Measurements from ENCODE around the gene U2SURP. TPM values are rescaled to one million over a fixed set of nuclear protein-coding genes. Genes with fewer than 3 reads are reported as not detected.

U2SURP gene
- total and polyA plus RNA-seq, 2 donors (not counting 3 experiments of a cell fraction or from before 2014, with no cell fraction given), result 12.6 to 92.4 TPM

DNA sequence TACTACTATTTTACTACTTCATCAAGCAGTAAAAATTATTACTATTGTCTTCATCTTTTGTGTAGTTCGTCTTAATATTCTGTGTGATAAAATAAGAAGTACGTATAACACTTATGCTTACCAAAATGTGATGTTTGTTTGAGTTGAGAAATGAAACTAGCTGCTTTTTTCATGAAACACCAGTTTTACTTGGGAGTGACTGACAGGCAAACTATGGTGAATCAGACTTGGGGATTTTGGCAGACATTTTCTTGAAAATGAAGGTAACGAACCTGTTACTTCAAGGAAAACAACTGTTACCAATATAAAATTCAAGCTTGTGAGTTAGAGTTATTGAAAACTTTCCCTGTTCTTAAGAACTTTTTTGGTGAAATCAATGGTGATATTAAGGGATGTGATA lies 10.3 kb downstream of the U2SURP start:
- Histone ChIP-seq H3K79me2 (ENCODE audit: control insufficient read depth, insufficient read depth, low read length) (peaks cover 68% of the 10 kb centered on the region), H3K4me3 (replicated peaks in 1 of 3; ENCODE audit: insufficient read depth in 1 of 3, low read depth in 1 of 3, low read length in 3 of 3) (no peak overlapping the region), H3K27ac (ENCODE audit: insufficient read depth, low read depth, low read length) (no peak overlapping the region), H3K27me3 (ENCODE audit: control insufficient read depth in 2 of 2, insufficient read depth in 2 of 2, low read length in 2 of 2) (no peaks in the 10 kb centered on the region), H3K9me3 (replicated peaks; ENCODE audit: control insufficient read depth, insufficient read depth, low read length) (no peaks in the 10 kb centered on the region), H3K4me1 (ENCODE audit: control insufficient read depth, extremely low read depth, insufficient read depth, low read length) (no peaks in the 10 kb centered on the region), H3K9me1 (replicated peaks; ENCODE audit: control insufficient read depth, extremely low read depth, insufficient read depth, low read length) (no peaks in the 10 kb centered on the region), H3K4me2 (ENCODE audit: insufficient read depth, low read length) (no peak overlapping the region), H4K20me1 (replicated peaks; ENCODE audit: control insufficient read depth, extremely low read depth, insufficient read depth, low read length) (no peaks in the 10 kb centered on the region), H3K36me3 (ENCODE audit: control insufficient read depth in 2 of 2, extremely low read depth in 1 of 2, insufficient read depth in 2 of 2, low read length in 2 of 2) (peaks cover 0 to 6% of the 10 kb centered on the region in 2 experiments), H2AFZ (ENCODE audit: low read depth, low read length) (no peak overlapping the region), H3K9ac (replicated peaks; ENCODE audit: extremely low read depth, insufficient read depth, low read length) (no peak overlapping the region)
- no peak for DNase-seq (ENCODE audit: low read depth, low spot score)
- no TSS peak for BruUV-seq (replicated peaks)
- TF ChIP-seq POLR2A (IDR thresholded peaks at IDR 0.05; ENCODE audit: low read depth, low read length), result no peak
- CTCF ChIA-PET, result no interaction called here
- dilution Hi-C loops (cut with MboI; ENCODE audit: extremely low pct_ligation_motif_present, low sequenced_read_pairs), result no loop called here
- intact Hi-C loops (cut with micrococcal nuclease), result no loop called here
- POLR2A ChIA-PET, result interaction anchor here (1.4 kb wide), 1 partner anchor 10 kb away, joined by 3 read pairs; the partner anchor contains the start of gene U2SURP
- FAIRE-seq, result no peak

DNA sequence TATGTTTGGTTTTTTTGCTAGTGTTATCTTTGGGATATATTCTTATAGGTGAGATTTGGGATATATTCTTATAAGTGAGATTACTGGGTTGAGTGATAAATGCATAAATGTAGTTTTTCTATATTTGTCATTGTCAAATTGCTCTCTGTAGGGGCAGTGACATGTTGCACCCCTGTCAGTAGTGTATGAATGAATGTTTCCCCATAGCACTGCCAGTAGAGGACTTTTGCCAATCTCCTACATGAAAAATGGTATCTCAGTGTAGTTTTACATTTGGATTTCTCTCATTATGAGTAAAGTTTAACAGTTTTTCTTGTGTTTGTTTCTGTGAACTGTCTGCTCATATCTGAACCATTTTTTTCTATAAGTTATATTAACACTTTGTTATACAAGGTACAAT lies 13.6 kb downstream of the U2SURP start:
- CTCF ChIA-PET, result interaction anchor here (1.0 to 2.1 kb wide), 7 partner anchors 11 to 659 kb away, joined by 4 to 13 read pairs (median 9); partner anchors contain the start of gene U2SURP
- DNase-seq (ENCODE audit: low read depth, low spot score) (no peak), FAIRE-seq (no peak)
- Histone ChIP-seq H3K9me3 (replicated peaks; ENCODE audit: control insufficient read depth, insufficient read depth, low read length) (no peaks in the 10 kb centered on the region), H3K27ac (ENCODE audit: insufficient read depth, low read depth, low read length) (no peak overlapping the region), H4K20me1 (replicated peaks; ENCODE audit: control insufficient read depth, extremely low read depth, insufficient read depth, low read length) (no peaks in the 10 kb centered on the region), H3K79me2 (ENCODE audit: control insufficient read depth, insufficient read depth, low read length) (peaks cover 43% of the 10 kb centered on the region), H3K4me2 (ENCODE audit: insufficient read depth, low read length) (no peak overlapping the region), H3K4me3 (replicated peaks in 1 of 3; ENCODE audit: insufficient read depth in 1 of 3, low read depth in 1 of 3, low read length in 3 of 3) (no peak overlapping the region), H3K36me3 (ENCODE audit: control insufficient read depth in 2 of 2, extremely low read depth in 1 of 2, insufficient read depth in 2 of 2, low read length in 2 of 2) (peaks cover 2 to 16% of the 10 kb centered on the region in 2 experiments), H3K4me1 (ENCODE audit: control insufficient read depth, extremely low read depth, insufficient read depth, low read length) (no peaks in the 10 kb centered on the region), H2AFZ (ENCODE audit: low read depth, low read length) (no peak overlapping the region), H3K27me3 (ENCODE audit: control insufficient read depth in 2 of 2, insufficient read depth in 2 of 2, low read length in 2 of 2) (no peaks in the 10 kb centered on the region), H3K9ac (replicated peaks; ENCODE audit: extremely low read depth, insufficient read depth, low read length) (no peak overlapping the region), H3K9me1 (replicated peaks; ENCODE audit: control insufficient read depth, extremely low read depth, insufficient read depth, low read length) (no peaks in the 10 kb centered on the region)
- TF ChIP-seq EZH2 (IDR thresholded peaks at IDR 0.05; ENCODE audit: borderline replicate concordance, low read depth, low read length, severe bottlenecking), result no peak
- TF ChIP-seq, protein P1, sequence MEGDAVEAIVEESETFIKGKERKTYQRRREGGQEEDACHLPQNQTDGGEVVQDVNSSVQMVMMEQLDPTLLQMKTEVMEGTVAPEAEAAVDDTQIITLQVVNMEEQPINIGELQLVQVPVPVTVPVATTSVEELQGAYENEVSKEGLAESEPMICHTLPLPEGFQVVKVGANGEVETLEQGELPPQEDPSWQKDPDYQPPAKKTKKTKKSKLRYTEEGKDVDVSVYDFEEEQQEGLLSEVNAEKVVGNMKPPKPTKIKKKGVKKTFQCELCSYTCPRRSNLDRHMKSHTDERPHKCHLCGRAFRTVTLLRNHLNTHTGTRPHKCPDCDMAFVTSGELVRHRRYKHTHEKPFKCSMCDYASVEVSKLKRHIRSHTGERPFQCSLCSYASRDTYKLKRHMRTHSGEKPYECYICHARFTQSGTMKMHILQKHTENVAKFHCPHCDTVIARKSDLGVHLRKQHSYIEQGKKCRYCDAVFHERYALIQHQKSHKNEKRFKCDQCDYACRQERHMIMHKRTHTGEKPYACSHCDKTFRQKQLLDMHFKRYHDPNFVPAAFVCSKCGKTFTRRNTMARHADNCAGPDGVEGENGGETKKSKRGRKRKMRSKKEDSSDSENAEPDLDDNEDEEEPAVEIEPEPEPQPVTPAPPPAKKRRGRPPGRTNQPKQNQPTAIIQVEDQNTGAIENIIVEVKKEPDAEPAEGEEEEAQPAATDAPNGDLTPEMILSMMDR (IDR thresholded peaks at IDR 0.05; ENCODE audit: extremely low read depth in 1 of 2, insufficient read depth in 1 of 2, low read depth in 1 of 2, low read length in 2 of 2), result no peak
- no peak for TF ChIP-seq POLR2AphosphoS5 (IDR thresholded peaks at IDR 0.05; ENCODE audit: insufficient read depth, low read depth, low read length)
- TF ChIP-seq MYC (IDR thresholded peaks at IDR 0.05; ENCODE audit: low read depth, low read length), result no peak
- TF ChIP-seq GATA2 (IDR thresholded peaks at IDR 0.05; ENCODE audit: insufficient read depth, insufficient read length, low read depth, low read length), result no peak
- no peak for TF ChIP-seq POLR2A (IDR thresholded peaks at IDR 0.05; ENCODE audit: low read depth, low read length)
- TF ChIP-seq, protein P2, sequence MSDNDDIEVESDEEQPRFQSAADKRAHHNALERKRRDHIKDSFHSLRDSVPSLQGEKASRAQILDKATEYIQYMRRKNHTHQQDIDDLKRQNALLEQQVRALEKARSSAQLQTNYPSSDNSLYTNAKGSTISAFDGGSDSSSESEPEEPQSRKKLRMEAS (IDR thresholded peaks at IDR 0.05; ENCODE audit: insufficient read depth, insufficient read length), result no peak
- TF ChIP-seq FOS (IDR thresholded peaks at IDR 0.05; ENCODE audit: borderline replicate concordance, insufficient read depth, low read length), result no peak
- no peak for TF ChIP-seq JUN (IDR thresholded peaks at IDR 0.05; ENCODE audit: borderline replicate concordance, insufficient read depth, insufficient read length, low read depth)
- intact Hi-C loops (cut with micrococcal nuclease), result loop anchor here (5.0 kb wide), 1 partner anchor 1727 kb away; no protein-coding TSS in a partner anchor
- POLR2A ChIA-PET, result no interaction called here
- BruUV-seq (replicated peaks), result no TSS peak
- dilution Hi-C loops (cut with MboI; ENCODE audit: extremely low pct_ligation_motif_present, low sequenced_read_pairs), result no loop called here
